ENCODE results near the gene APH1A.
"Not testable (repeated sequence)": the region's sequence is repeated elsewhere in the genome, so short reads cannot be mapped to it uniquely, and the experiment has no call there.

The APH1A gene

GRCh38 chr1:150268705-150269403 lies at the start of gene APH1A:
Gene APH1A (minus strand): TSS chr1:150269016. CDS start chr1:150268810, 206 bp downstream.
- Histone ChIP-seq H3K9ac (ENCODE audit: low read depth, low read length) (peak within 1 kb of the TSS; percentile 94), H3K4me1 (ENCODE audit: insufficient read depth, low read length) (peaks cover 14% of the 10 kb centered on the region), H3K9me3 (ENCODE audit: control insufficient read depth, insufficient read depth, low read length) (no peaks in the 10 kb centered on the region), H3K36me3 (ENCODE audit: insufficient read depth, low read length) (peaks cover 22% of the 10 kb centered on the region; the same call in 1 of the 2 replicates)

GRCh38 chr1:150314691-150315090 lies 45.9 kb upstream of the APH1A start:
- not testable (repeated sequence) for H3K36me3 ChIP-seq (ENCODE audit: insufficient read depth, low read length); H3K9me3 ChIP-seq (ENCODE audit: control insufficient read depth, insufficient read depth, low read length); H3K9ac ChIP-seq (ENCODE audit: low read depth, low read length); H3K4me1 ChIP-seq (ENCODE audit: insufficient read depth, low read length)

- H3K36me3 ChIP-seq (ENCODE audit: insufficient read depth, low read length) = no peaks in the 10 kb centered on the region; the same call in none of the 2 replicates
- H3K9ac ChIP-seq (ENCODE audit: low read depth, low read length) = no peak overlapping the region
- H3K4me1 ChIP-seq (ENCODE audit: insufficient read depth, low read length) = no peaks in the 10 kb centered on the region
- no peaks in the 10 kb centered on the region for H3K9me3 ChIP-seq (ENCODE audit: control insufficient read depth, insufficient read depth, low read length)
These were observed 42.9 kb upstream of the APH1A start for GRCh38 chr1:150311762-150312161.

- H3K36me3 ChIP-seq (ENCODE audit: insufficient read depth, low read length) = no peaks in the 10 kb centered on the region; the same call in none of the 2 replicates
- H3K9ac ChIP-seq (ENCODE audit: low read depth, low read length) = no peak overlapping the region
- no peaks in the 10 kb centered on the region for H3K9me3 ChIP-seq (ENCODE audit: control insufficient read depth, insufficient read depth, low read length)
These were observed 41.1 kb upstream of the APH1A start for GRCh38 chr1:150309758-150310508.

GRCh38 chr1:150308585-150308984 lies 39.8 kb upstream of the APH1A start:
- H3K9ac ChIP-seq (ENCODE audit: low read depth, low read length); H3K36me3 ChIP-seq (ENCODE audit: insufficient read depth, low read length); H3K9me3 ChIP-seq (ENCODE audit: control insufficient read depth, insufficient read depth, low read length); H3K4me1 ChIP-seq (ENCODE audit: insufficient read depth, low read length): not testable (repeated sequence)

More at GRCh38 chr1:150309758-150310508, 41.1 kb upstream of the APH1A start:
- H3K4me1 ChIP-seq (ENCODE audit: insufficient read depth, low read length) = peaks cover 5% of the 10 kb centered on the region; the same call in 1 of the 2 replicates

- Histone ChIP-seq H3K9ac (ENCODE audit: low read depth, low read length) (peak overlapping the region; percentile 34; the same call in 1 of the 2 replicates), H3K36me3 (ENCODE audit: insufficient read depth, low read length) (peaks cover 4% of the 10 kb centered on the region), H3K4me1 (ENCODE audit: insufficient read depth, low read length) (peaks cover 27% of the 10 kb centered on the region), H3K9me3 (ENCODE audit: control insufficient read depth, insufficient read depth, low read length) (no peaks in the 10 kb centered on the region)
These were observed 34.1 kb upstream of the APH1A start for GRCh38 chr1:150302902-150303301.

GRCh38 chr1:150302338-150302737 lies 33.5 kb upstream of the APH1A start:
- peak overlapping the region; percentile 34 for H3K9ac ChIP-seq (ENCODE audit: low read depth, low read length)
- peaks cover 27% of the 10 kb centered on the region for H3K4me1 ChIP-seq (ENCODE audit: insufficient read depth, low read length)
- H3K36me3 ChIP-seq (ENCODE audit: insufficient read depth, low read length) = peaks cover 4% of the 10 kb centered on the region; the same call in 1 of the 2 replicates
- no peaks in the 10 kb centered on the region for H3K9me3 ChIP-seq (ENCODE audit: control insufficient read depth, insufficient read depth, low read length)

GRCh38 chr1:150299716-150300115 lies 30.9 kb upstream of the APH1A start:
- Histone ChIP-seq H3K36me3 (ENCODE audit: insufficient read depth, low read length) (peaks cover 8% of the 10 kb centered on the region), H3K9me3 (ENCODE audit: control insufficient read depth, insufficient read depth, low read length) (no peaks in the 10 kb centered on the region), H3K4me1 (ENCODE audit: insufficient read depth, low read length) (peaks cover 22% of the 10 kb centered on the region), H3K9ac (ENCODE audit: low read depth, low read length) (no peak overlapping the region)

GRCh38 chr1:150295476-150295875 lies 26.7 kb upstream of the APH1A start:
- Histone ChIP-seq H3K9me3 (ENCODE audit: control insufficient read depth, insufficient read depth, low read length) (no peaks in the 10 kb centered on the region), H3K9ac (ENCODE audit: low read depth, low read length) (no peak overlapping the region), H3K36me3 (ENCODE audit: insufficient read depth, low read length) (peaks cover 8% of the 10 kb centered on the region), H3K4me1 (ENCODE audit: insufficient read depth, low read length) (no peaks in the 10 kb centered on the region; the same call in 1 of the 2 replicates)

- H3K9ac ChIP-seq (ENCODE audit: low read depth, low read length) = peak within 1 kb of the TSS; percentile 77
- H3K9me3 ChIP-seq (ENCODE audit: control insufficient read depth, insufficient read depth, low read length) = no peaks in the 10 kb centered on the region
- peaks cover 8% of the 10 kb centered on the region for H3K36me3 ChIP-seq (ENCODE audit: insufficient read depth, low read length)
- H3K4me1 ChIP-seq (ENCODE audit: insufficient read depth, low read length) = no peaks in the 10 kb centered on the region; the same call in 1 of the 2 replicates
These were observed 24.8 kb upstream of the APH1A start, which contains the start of gene MRPS21 for GRCh38 chr1:150293433-150294253. Gene MRPS21 (plus strand): TSS chr1:150293861. CDS start chr1:150294367, 506 bp downstream.

GRCh38 chr1:150288822-150289221 lies 20.0 kb upstream of the APH1A start:
- H3K9me3 ChIP-seq (ENCODE audit: control insufficient read depth, insufficient read depth, low read length) = no peaks in the 10 kb centered on the region
- H3K4me1 ChIP-seq (ENCODE audit: insufficient read depth, low read length) = no peaks in the 10 kb centered on the region
- H3K9ac ChIP-seq (ENCODE audit: low read depth, low read length) = no peak overlapping the region
- H3K36me3 ChIP-seq (ENCODE audit: insufficient read depth, low read length) = peaks cover 5% of the 10 kb centered on the region; the same call in 1 of the 2 replicates

- Histone ChIP-seq H3K36me3 (ENCODE audit: insufficient read depth, low read length) (peaks cover 5% of the 10 kb centered on the region; the same call in 1 of the 2 replicates), H3K4me1 (ENCODE audit: insufficient read depth, low read length) (no peaks in the 10 kb centered on the region), H3K9me3 (ENCODE audit: control insufficient read depth, insufficient read depth, low read length) (no peaks in the 10 kb centered on the region), H3K9ac (ENCODE audit: low read depth, low read length) (no peak overlapping the region)
These were observed 19.6 kb upstream of the APH1A start for GRCh38 chr1:150288382-150288781.

GRCh38 chr1:150283260-150283659 lies 14.4 kb upstream of the APH1A start:
- Histone ChIP-seq H3K9me3 (ENCODE audit: control insufficient read depth, insufficient read depth, low read length) (no peaks in the 10 kb centered on the region), H3K9ac (ENCODE audit: low read depth, low read length) (peak overlapping the region; percentile 74; the same call in 1 of the 2 replicates), H3K36me3 (ENCODE audit: insufficient read depth, low read length) (peaks cover 5% of the 10 kb centered on the region; the same call in 1 of the 2 replicates), H3K4me1 (ENCODE audit: insufficient read depth, low read length) (no peaks in the 10 kb centered on the region; the same call in 1 of the 2 replicates)

GRCh38 chr1:150282558-150282958 lies 13.7 kb upstream of the APH1A start:
- peaks cover 5% of the 10 kb centered on the region; the same call in 1 of the 2 replicates for H3K36me3 ChIP-seq (ENCODE audit: insufficient read depth, low read length)
- H3K9ac ChIP-seq (ENCODE audit: low read depth, low read length) = peak overlapping the region; percentile 74
- no peaks in the 10 kb centered on the region for H3K9me3 ChIP-seq (ENCODE audit: control insufficient read depth, insufficient read depth, low read length)
- H3K4me1 ChIP-seq (ENCODE audit: insufficient read depth, low read length) = no peaks in the 10 kb centered on the region; the same call in 1 of the 2 replicates

All from ES-I3 (cell line).